Measurements from ENCODE around the gene N4BP2L2.

GRCh38 chr13:32538143-32538620, 413 bp downstream of the N4BP2L2 start:
- no peak for TF ChIP-seq CTCF (IDR thresholded peaks at IDR 0.05)
- no peak for TF ChIP-seq POLR2AphosphoS5 (IDR thresholded peaks at IDR 0.05)

All from gastroesophageal sphincter (tissue), 3 donors.